ENCODE results near the gene RAB3C.

The RAB3C gene

DNA sequence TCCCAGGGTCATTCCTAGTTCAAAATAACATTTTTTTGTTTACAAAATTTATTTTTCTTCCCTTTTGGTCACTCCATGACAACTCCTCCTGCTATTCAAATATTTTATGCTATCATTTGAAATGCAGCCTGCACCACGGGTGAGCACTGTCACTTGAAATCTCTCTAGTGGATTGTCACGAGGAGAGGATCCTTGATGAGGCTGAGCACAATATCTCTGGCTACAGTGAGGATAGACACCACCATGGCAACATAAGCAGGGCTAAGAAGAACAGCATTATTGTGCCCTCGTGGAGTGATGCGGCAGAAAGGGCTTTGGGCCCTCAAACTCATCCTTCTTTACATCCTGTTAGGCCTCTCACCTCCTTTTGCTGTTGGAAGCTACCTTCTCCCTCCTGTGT is 321.9 kb downstream of the RAB3C start:
- Histone ChIP-seq H2AFZ (ENCODE audit: low read length) (no peak overlapping the region), H3K27me3 (replicated peaks; ENCODE audit: insufficient read depth, low read length) (no peaks in the 10 kb centered on the region), H3K36me3 (replicated peaks; ENCODE audit: insufficient read depth, low read length) (no peaks in the 10 kb centered on the region), H3K4me1 (ENCODE audit: low read length) (no peaks in the 10 kb centered on the region), H3K9me2 (replicated peaks; ENCODE audit: insufficient read depth, low read length) (no peaks in the 10 kb centered on the region), H4K20me1 (ENCODE audit: insufficient read depth, low read length) (no peaks in the 10 kb centered on the region), H3K79me2 (ENCODE audit: low read length) (no peaks in the 10 kb centered on the region), H3K4me3 (ENCODE audit: low read length) (no peak overlapping the region), H3K27ac (ENCODE audit: low read length) (no peak overlapping the region), H3K4me2 (ENCODE audit: low read depth, low read length) (no peak overlapping the region), H3K9ac (ENCODE audit: low read length) (no peak overlapping the region), H3F3A (ENCODE audit: insufficient read depth, low read length) (no peaks in the 10 kb centered on the region), H3K9me3 (replicated peaks; ENCODE audit: insufficient read depth, low read length) (no peaks in the 10 kb centered on the region)
- TF ChIP-seq EZH2 (optimal IDR thresholded peaks at IDR 0.05; ENCODE audit: low read depth, low read length): no peak
- TF ChIP-seq, protein P1, sequence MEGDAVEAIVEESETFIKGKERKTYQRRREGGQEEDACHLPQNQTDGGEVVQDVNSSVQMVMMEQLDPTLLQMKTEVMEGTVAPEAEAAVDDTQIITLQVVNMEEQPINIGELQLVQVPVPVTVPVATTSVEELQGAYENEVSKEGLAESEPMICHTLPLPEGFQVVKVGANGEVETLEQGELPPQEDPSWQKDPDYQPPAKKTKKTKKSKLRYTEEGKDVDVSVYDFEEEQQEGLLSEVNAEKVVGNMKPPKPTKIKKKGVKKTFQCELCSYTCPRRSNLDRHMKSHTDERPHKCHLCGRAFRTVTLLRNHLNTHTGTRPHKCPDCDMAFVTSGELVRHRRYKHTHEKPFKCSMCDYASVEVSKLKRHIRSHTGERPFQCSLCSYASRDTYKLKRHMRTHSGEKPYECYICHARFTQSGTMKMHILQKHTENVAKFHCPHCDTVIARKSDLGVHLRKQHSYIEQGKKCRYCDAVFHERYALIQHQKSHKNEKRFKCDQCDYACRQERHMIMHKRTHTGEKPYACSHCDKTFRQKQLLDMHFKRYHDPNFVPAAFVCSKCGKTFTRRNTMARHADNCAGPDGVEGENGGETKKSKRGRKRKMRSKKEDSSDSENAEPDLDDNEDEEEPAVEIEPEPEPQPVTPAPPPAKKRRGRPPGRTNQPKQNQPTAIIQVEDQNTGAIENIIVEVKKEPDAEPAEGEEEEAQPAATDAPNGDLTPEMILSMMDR (IDR thresholded peaks at IDR 0.05; ENCODE audit: low read length): no peak
- no peak for TF ChIP-seq EZH2phosphoT487 (IDR thresholded peaks at IDR 0.05; ENCODE audit: low read length)
- no peak for DNase-seq

DNA sequence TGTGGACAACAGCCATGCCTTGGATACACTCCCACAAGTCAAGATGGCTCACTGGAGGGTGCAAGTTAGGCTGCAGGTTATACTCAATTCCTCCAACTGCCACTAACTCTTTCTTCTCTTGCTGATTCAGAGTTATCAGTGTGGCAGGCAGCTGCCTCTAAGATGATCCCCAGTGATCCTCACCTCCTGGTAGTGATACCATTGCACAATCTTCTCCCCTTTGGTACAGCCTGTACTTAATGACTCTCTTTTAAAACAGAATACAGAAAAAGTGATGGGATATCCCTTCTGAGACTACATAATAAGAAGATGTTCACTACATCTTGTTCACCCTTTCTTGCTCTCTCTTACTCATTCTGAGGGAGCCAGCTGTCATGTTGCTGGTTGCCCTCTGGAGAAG is 323.1 kb downstream of the RAB3C start:
- no peak for DNase-seq
- Histone ChIP-seq H3K9ac (ENCODE audit: low read length) (no peak overlapping the region), H2AFZ (ENCODE audit: low read length) (no peak overlapping the region), H3F3A (ENCODE audit: insufficient read depth, low read length) (no peaks in the 10 kb centered on the region), H4K20me1 (ENCODE audit: insufficient read depth, low read length) (no peaks in the 10 kb centered on the region), H3K4me3 (ENCODE audit: low read length) (no peak overlapping the region), H3K27ac (ENCODE audit: low read length) (no peak overlapping the region), H3K27me3 (replicated peaks; ENCODE audit: insufficient read depth, low read length) (no peaks in the 10 kb centered on the region), H3K9me2 (replicated peaks; ENCODE audit: insufficient read depth, low read length) (no peaks in the 10 kb centered on the region), H3K36me3 (replicated peaks; ENCODE audit: insufficient read depth, low read length) (no peaks in the 10 kb centered on the region), H3K4me2 (ENCODE audit: low read depth, low read length) (no peak overlapping the region), H3K4me1 (ENCODE audit: low read length) (no peaks in the 10 kb centered on the region), H3K9me3 (replicated peaks; ENCODE audit: insufficient read depth, low read length) (no peaks in the 10 kb centered on the region), H3K79me2 (ENCODE audit: low read length) (no peaks in the 10 kb centered on the region)
- no peak for TF ChIP-seq EZH2phosphoT487 (IDR thresholded peaks at IDR 0.05; ENCODE audit: low read length)
- no peak for TF ChIP-seq EZH2 (optimal IDR thresholded peaks at IDR 0.05; ENCODE audit: low read depth, low read length)
- TF ChIP-seq, protein P1 (IDR thresholded peaks at IDR 0.05; ENCODE audit: low read length): no peak
